Measurements from ENCODE around the gene VSTM2A. TPM values are rescaled to one million over a fixed set of nuclear protein-coding genes. Genes with fewer than 3 reads are reported as not detected.
"Not testable (repeated sequence)": the region's sequence is repeated elsewhere in the genome, so short reads cannot be mapped to it uniquely, and the experiment has no call there.

The VSTM2A gene
- polyA plus RNA-seq = not detected

GRCh38 chr7:54541669-54542625 is at the start of gene VSTM2A:
Gene VSTM2A (plus strand): TSS chr7:54542375. CDS start chr7:54542731, 356 bp downstream.
- peaks cover 0 to 7% (median 0%) of the 10 kb centered on the region in 3 donors for H3K9me3 Mint-ChIP-seq
- peaks cover 24% of the 10 kb centered on the region for H3K27me3 Mint-ChIP-seq
- no peak within 1 kb of the TSS for H3K27ac Mint-ChIP-seq
- H3K4me1 Mint-ChIP-seq = no peaks in the 10 kb centered on the region
- no peaks in the 10 kb centered on the region for H3K36me3 Mint-ChIP-seq
- peak within 1 kb of the TSS in 1 of 4 donors; percentile 37 for H3K4me3 Mint-ChIP-seq

- H3K9me3 Mint-ChIP-seq, H3K4me1 Mint-ChIP-seq, H3K36me3 Mint-ChIP-seq, H3K27ac Mint-ChIP-seq, H3K27me3 Mint-ChIP-seq, H3K4me3 Mint-ChIP-seq: not testable (repeated sequence)
Measured at GRCh38 chr7:54504531-54504930, 37.6 kb upstream of the VSTM2A start.

- Mint-ChIP-seq H3K27ac (no peak overlapping the region), H3K4me3 (no peak overlapping the region), H3K4me1 (no peaks in the 10 kb centered on the region), H3K36me3 (no peaks in the 10 kb centered on the region), H3K9me3 (peaks cover 1 to 4% (median 1%) of the 10 kb centered on the region in 3 donors), H3K27me3 (no peaks in the 10 kb centered on the region)
Measured at GRCh38 chr7:54529568-54529967, 12.6 kb upstream of the VSTM2A start.

GRCh38 chr7:54538122-54538521 is 4.1 kb upstream of the VSTM2A start:
- Mint-ChIP-seq H3K4me1 (no peaks in the 10 kb centered on the region), H3K9me3 (peaks cover 2 to 9% (median 4%) of the 10 kb centered on the region in 3 donors), H3K4me3 (no peak overlapping the region), H3K27ac (no peak overlapping the region), H3K36me3 (no peaks in the 10 kb centered on the region), H3K27me3 (peaks cover 9% of the 10 kb centered on the region)

- H3K4me1 Mint-ChIP-seq = no peaks in the 10 kb centered on the region
- H3K36me3 Mint-ChIP-seq = no peaks in the 10 kb centered on the region
- H3K9me3 Mint-ChIP-seq = peaks cover 1 to 6% (median 1%) of the 10 kb centered on the region in 3 donors
- no peak overlapping the region for H3K27ac Mint-ChIP-seq
- H3K4me3 Mint-ChIP-seq = peak overlapping the region in 1 of 4 donors; percentile 37
- peaks cover 24% of the 10 kb centered on the region for H3K27me3 Mint-ChIP-seq
Measured at GRCh38 chr7:54543051-54543488, 895 bp downstream of the VSTM2A start.

GRCh38 chr7:54544149-54544526 is 2.0 kb downstream of the VSTM2A start:
- Mint-ChIP-seq H3K4me1 (no peaks in the 10 kb centered on the region), H3K9me3 (peaks cover 1 to 6% (median 4%) of the 10 kb centered on the region in 3 donors), H3K27me3 (peaks cover 24% of the 10 kb centered on the region)

GRCh38 chr7:54544527-54545240 is 2.5 kb downstream of the VSTM2A start:
- peaks cover 1 to 6% (median 4%) of the 10 kb centered on the region in 3 donors for H3K9me3 Mint-ChIP-seq
- no peak overlapping the region for H3K27ac Mint-ChIP-seq
- H3K4me1 Mint-ChIP-seq = no peaks in the 10 kb centered on the region
- peaks cover 24% of the 10 kb centered on the region for H3K27me3 Mint-ChIP-seq
- H3K36me3 Mint-ChIP-seq = no peaks in the 10 kb centered on the region
- H3K4me3 Mint-ChIP-seq = no peak overlapping the region

More at GRCh38 chr7:54544149-54544526, 2.0 kb downstream of the VSTM2A start:
- Mint-ChIP-seq H3K36me3 (no peaks in the 10 kb centered on the region), H3K4me3 (no peak overlapping the region), H3K27ac (no peak overlapping the region)

- no peaks in the 10 kb centered on the region for H3K36me3 Mint-ChIP-seq
- no peak overlapping the region for H3K4me3 Mint-ChIP-seq
- H3K27me3 Mint-ChIP-seq = peaks cover 24% of the 10 kb centered on the region
- H3K9me3 Mint-ChIP-seq = peaks cover 1 to 6% (median 4%) of the 10 kb centered on the region in 3 donors
- H3K4me1 Mint-ChIP-seq = no peaks in the 10 kb centered on the region
- no peak overlapping the region for H3K27ac Mint-ChIP-seq
Measured at GRCh38 chr7:54545241-54545563, 3.0 kb downstream of the VSTM2A start.

- Mint-ChIP-seq H3K36me3 (no peaks in the 10 kb centered on the region), H3K27ac (no peak overlapping the region), H3K27me3 (peaks cover 24% of the 10 kb centered on the region), H3K4me1 (no peaks in the 10 kb centered on the region), H3K4me3 (no peak overlapping the region), H3K9me3 (peaks cover 1 to 4% (median 4%) of the 10 kb centered on the region in 3 donors)
Measured at GRCh38 chr7:54546081-54546985, 4.2 kb downstream of the VSTM2A start.

- Mint-ChIP-seq H3K9me3 (peaks cover 1 to 4% (median 2%) of the 10 kb centered on the region in 3 donors), H3K4me3 (no peak overlapping the region), H3K4me1 (no peaks in the 10 kb centered on the region), H3K27ac (no peak overlapping the region), H3K27me3 (peaks cover 24% of the 10 kb centered on the region), H3K36me3 (no peaks in the 10 kb centered on the region)
Measured at GRCh38 chr7:54546986-54547314, 4.8 kb downstream of the VSTM2A start.

GRCh38 chr7:54550471-54550870 is 8.3 kb downstream of the VSTM2A start:
- no peak overlapping the region for H3K27ac Mint-ChIP-seq
- H3K36me3 Mint-ChIP-seq = no peaks in the 10 kb centered on the region
- no peaks in the 10 kb centered on the region for H3K4me1 Mint-ChIP-seq
- H3K27me3 Mint-ChIP-seq = no peaks in the 10 kb centered on the region
- peaks cover 0 to 4% (median 1%) of the 10 kb centered on the region in 3 donors for H3K9me3 Mint-ChIP-seq
- no peak overlapping the region for H3K4me3 Mint-ChIP-seq

GRCh38 chr7:54556121-54556520 is 13.9 kb downstream of the VSTM2A start:
- H3K36me3 Mint-ChIP-seq = no peaks in the 10 kb centered on the region
- H3K4me3 Mint-ChIP-seq = no peak overlapping the region
- H3K27ac Mint-ChIP-seq = no peak overlapping the region
- H3K9me3 Mint-ChIP-seq = peaks cover 0 to 3% (median 0%) of the 10 kb centered on the region in 3 donors
- no peaks in the 10 kb centered on the region for H3K27me3 Mint-ChIP-seq
- no peaks in the 10 kb centered on the region for H3K4me1 Mint-ChIP-seq

- H3K27me3 Mint-ChIP-seq = no peaks in the 10 kb centered on the region
- no peak overlapping the region for H3K27ac Mint-ChIP-seq
- no peak overlapping the region for H3K4me3 Mint-ChIP-seq
- peaks cover 0 to 3% (median 0%) of the 10 kb centered on the region in 3 donors for H3K9me3 Mint-ChIP-seq
- no peaks in the 10 kb centered on the region for H3K36me3 Mint-ChIP-seq
- H3K4me1 Mint-ChIP-seq = peaks cover 0 to 1% (median 0%) of the 10 kb centered on the region in 3 donors
Measured at GRCh38 chr7:54559401-54559800, 17.2 kb downstream of the VSTM2A start.

GRCh38 chr7:54560198-54560597 is 18.0 kb downstream of the VSTM2A start:
- Mint-ChIP-seq H3K4me1 (peaks cover 0 to 1% (median 0%) of the 10 kb centered on the region in 3 donors), H3K27ac (no peak overlapping the region), H3K9me3 (peaks cover 0 to 5% (median 0%) of the 10 kb centered on the region in 3 donors), H3K27me3 (no peaks in the 10 kb centered on the region), H3K4me3 (no peak overlapping the region), H3K36me3 (no peaks in the 10 kb centered on the region)
